GM18505 (cell line): ENCODE data around the gene NAA38.

Experiments used
- ATAC-seq: cut with Tn5 transposase; IDR thresholded peaks from one replicate; pipeline ENCODE4 v1.9.1; 2021; ENCODE audit not compliant: unreplicated experiment
- POLR2A ChIP-seq: IDR thresholded peaks from 4 replicates; pipeline ENCODE4 v1.6.1; 2011; ENCODE audit warnings: borderline replicate concordance; ENCODE audit not compliant: insufficient read depth, insufficient read length; ENCODE audit errors: extremely low read depth

Gene NAA38

GRCh38 chr17:7838090-7839075 is 19.0 kb downstream of the NAA38 start:
- no peak for ATAC-seq
- no peak for TF ChIP-seq POLR2A

- no peak for ATAC-seq
Observed at GRCh38 chr17:7837408-7838088, 19.8 kb downstream of the NAA38 start.

GRCh38 chr17:7836596-7837407 is 20.6 kb downstream of the NAA38 start:
- no peak for ATAC-seq

More at GRCh38 chr17:7837408-7838088, 19.8 kb downstream of the NAA38 start:
- no peak for TF ChIP-seq POLR2A

GRCh38 chr17:7835814-7836595 is 21.4 kb downstream of the NAA38 start:
- TF ChIP-seq POLR2A = peak; percentile 44
- ATAC-seq = peak; percentile 33

More at GRCh38 chr17:7836596-7837407, 20.6 kb downstream of the NAA38 start:
- no peak for TF ChIP-seq POLR2A

- no peak for TF ChIP-seq POLR2A
- ATAC-seq = peak; percentile 50
Observed at GRCh38 chr17:7834957-7835813, 22.2 kb downstream of the NAA38 start.

- TF ChIP-seq POLR2A = no peak
- no peak for ATAC-seq
Observed at GRCh38 chr17:7834542-7834956, 22.8 kb downstream of the NAA38 start.

- TF ChIP-seq POLR2A = no peak
- ATAC-seq = peak; percentile 35
Observed at GRCh38 chr17:7833795-7834541, 23.4 kb downstream of the NAA38 start, which contains the start of gene KDM6B. Gene KDM6B (plus strand): TSS chr17:7834217. CDS start chr17:7845555, 11,338 bp downstream.

- ATAC-seq = no peak
- TF ChIP-seq POLR2A = no peak
Observed at GRCh38 chr17:7833011-7833794, 24.2 kb downstream of the NAA38 start.

GRCh38 chr17:7832431-7832830 is 24.9 kb downstream of the NAA38 start:
- ATAC-seq = no peak
- no peak for TF ChIP-seq POLR2A

- no peak for ATAC-seq
- no peak for TF ChIP-seq POLR2A
Observed at GRCh38 chr17:7831233-7831632, 26.1 kb downstream of the NAA38 start.
